CD4-positive, alpha-beta T cell treated with Interleukin-1 beta for 1 hour (primary cell): ENCODE data around the gene EEPD1.
"Not testable (repeated sequence)": the region's sequence is repeated elsewhere in the genome, so short reads cannot be mapped to it uniquely, and the experiment has no call there.

ENCODE experiments used
- DNase-seq, 2 donors: peaks; one replicate each; pipeline ENCODE4 v3.0.0-alpha.2; 2020 to 2022

The EEPD1 gene

DNA sequence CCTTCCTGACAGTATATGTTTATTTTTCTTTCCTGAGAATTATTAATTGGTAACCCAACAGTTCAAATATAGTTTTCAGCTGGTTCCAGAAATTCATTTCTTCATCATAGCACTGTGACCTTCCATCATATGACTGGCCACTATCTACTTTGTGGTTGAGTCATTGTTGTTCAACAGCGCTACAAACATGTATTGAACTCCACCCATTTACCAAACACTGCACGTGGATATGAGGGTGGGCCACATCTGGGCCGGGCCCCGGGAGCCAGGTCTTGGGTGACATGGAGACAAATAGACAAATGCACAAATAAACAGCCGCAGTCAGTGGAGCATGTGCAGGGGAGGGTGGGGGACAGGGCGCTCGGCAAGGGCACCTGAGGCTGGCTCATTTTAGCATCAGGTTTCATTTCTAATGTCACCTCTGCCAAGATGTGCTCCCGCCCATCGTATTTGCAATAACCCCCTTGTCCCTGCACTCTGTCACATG is 24.0 kb upstream of the EEPD1 start:
- DNase-seq = no peak

DNA sequence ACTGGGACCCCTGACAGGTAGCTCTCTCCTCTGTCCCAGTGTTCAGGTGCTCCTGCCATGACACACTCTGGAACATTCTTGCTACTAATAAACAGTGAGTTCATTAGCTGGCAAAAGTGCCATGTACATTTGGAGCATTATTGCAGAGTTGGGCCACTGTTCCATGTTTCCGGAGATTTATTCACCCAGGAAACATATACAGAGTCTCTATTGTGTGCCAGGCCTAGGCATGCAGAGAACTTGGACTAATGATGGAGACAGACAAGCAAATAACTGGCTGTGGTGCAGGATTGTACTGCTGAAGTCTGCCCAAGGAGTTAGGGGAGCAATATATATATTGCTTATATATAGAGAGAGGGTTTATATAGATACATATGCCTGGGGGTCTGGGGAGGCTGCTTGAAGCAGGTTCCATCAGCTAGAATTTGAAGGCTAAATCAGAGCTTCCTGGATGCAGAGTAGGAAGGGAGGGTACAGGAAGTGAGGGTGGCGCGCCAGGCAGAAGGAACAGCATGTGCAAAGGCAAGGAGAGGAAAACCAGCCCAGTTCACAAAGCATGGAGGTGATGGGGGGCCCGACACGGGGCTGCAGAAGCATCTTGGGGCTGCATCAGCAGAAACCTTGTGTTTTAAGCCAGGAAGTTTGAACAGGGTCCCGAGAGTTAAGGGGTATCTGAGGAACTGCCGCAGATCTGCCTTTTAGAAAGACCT is 22.7 kb upstream of the EEPD1 start:
- DNase-seq = no peak

- DNase-seq = no peak
Measured at GRCh38 chr7:36131026-36131425, 22.0 kb upstream of the EEPD1 start.

GRCh38 chr7:36131499-36131898 is 21.6 kb upstream of the EEPD1 start:
- DNase-seq = no peak

DNA sequence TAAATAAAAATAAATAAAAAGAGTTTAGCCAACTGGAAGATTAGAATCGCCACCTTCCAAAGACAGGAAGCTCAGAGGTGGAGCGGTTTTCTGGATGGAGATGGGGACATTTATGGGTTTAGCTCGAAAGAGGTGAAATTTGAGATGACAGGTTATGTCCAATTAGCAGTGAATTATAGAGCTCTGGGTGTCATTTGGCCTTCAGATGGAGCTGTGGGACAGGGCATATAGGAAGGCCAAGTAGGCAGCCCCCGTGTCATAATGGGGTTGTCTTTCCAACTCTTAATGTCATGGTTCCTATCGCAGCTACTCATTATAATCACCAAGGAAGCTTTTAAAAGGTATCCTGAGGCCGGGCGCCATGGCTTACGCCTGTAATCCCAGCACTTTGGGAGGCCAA is 21.0 kb upstream of the EEPD1 start:
- no peak for DNase-seq

DNA sequence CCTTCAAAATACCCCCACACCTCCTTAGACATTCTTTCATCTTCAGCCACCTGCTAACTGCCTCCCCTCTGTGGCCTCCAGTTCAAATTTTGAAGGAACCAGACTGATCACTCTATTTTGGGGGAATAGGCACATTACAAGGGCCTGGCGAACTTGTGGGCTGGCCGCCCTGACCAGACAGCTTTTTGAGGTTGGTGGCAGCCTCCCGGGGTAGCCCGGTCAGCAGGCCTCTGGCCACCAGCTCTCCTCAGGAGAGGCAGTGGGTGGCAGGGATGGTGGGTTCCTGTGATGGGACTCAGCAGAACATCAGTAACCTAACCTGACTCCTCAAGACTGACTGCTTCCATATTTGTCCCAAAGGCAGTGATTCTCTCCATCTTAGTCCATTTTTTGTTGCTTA is 17.4 kb upstream of the EEPD1 start:
- no peak for DNase-seq

DNA sequence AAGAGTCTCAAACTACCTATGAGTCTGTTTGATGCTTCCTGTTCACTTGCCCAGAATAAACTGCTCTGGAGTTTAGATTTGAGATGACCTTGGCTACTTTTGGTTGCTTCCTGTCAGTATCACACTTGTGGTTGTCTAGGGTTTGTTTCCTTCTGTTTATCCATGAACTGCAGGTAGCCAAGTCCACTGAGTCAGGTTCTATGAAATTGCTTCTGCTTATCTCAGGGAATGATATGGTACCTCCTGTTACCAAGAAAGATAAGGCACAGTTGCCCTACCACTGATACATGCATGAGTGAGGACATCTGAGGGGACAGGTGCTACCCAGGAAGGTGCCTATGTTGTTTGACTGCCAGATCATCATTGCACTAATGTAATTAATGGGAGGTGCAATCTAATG is 15.8 kb upstream of the EEPD1 start:
- no peak for DNase-seq

GRCh38 chr7:36137754-36138153 is 15.3 kb upstream of the EEPD1 start:
- no peak for DNase-seq

DNA sequence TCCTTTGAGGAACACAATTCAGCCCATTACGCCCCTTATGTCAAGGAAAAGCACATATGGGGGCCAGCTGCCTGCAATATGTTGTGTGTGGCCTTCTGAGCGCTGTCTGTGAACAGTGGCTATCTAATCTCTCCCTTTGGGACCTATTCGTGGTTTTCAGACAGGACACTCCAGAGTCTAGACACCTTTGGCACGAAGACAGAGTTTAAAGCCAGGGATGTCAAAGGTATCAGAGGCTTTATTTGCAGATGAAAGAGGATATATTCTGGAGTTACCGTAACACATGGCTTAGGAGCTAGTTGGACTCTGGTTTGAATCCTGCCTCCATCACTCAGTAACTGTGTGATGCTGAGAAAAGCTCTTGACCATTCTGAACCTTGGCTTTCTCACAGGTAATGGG is 14.8 kb upstream of the EEPD1 start:
- DNase-seq = no peak

GRCh38 chr7:36141351-36141750 is 11.7 kb upstream of the EEPD1 start:
- DNase-seq = no peak

- no peak for DNase-seq
Measured at GRCh38 chr7:36141850-36142249, 11.2 kb upstream of the EEPD1 start.

- no peak for DNase-seq
Measured at GRCh38 chr7:36144189-36144588, 8.9 kb upstream of the EEPD1 start.

- no peak for DNase-seq
Measured at GRCh38 chr7:36145686-36146085, 7.4 kb upstream of the EEPD1 start.

DNA sequence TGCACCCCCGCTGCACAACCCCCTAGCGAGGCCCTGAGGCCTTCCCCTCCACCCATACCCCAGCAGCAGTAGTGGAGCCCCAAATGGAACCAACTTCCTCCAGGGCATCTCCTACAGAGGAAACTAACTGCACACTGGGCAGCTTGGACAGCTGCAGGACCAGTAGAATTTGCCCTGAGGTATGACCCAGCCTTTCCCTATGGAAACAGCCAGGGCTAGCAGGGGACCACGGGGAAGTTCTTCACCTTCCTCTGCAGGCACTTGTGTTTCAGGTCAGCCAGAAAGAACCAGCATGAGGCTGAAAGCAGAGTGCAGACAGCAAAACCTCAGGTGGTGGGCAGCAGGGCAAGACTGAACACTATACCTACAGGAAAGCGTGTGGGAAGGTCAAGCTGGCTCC is 5.7 kb upstream of the EEPD1 start:
- DNase-seq = no peak

DNA sequence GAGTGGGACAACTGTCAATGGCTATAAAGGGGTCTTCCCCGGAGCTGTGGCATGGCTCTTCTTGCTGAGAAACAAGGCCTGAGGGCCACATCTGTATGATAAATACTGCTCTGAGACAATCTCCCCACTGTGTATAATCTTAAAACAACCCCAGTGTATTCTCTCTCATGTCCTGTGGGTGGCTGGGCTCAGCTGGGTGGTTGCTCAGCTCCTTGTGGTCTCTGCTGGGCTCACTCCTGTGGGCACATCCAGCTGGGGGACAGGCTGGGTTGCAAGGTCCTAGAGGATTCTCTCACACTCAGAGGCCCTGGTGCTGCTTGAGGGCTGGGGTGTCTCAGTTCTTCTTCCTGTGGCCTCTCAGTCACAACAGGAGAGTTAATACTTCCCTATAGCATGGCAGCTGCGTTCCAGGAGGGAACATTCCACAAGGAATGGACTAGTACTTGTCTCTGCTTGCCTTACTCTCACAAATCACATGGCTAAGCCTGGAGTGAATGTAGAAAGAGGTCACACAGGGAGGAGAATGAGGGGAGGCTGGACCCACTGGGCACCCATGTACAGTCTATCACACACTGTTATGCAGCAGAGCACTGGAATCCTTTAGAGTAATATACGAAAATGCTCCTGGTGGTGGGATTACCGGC is 4.5 kb upstream of the EEPD1 start:
- DNase-seq = no peak

DNA sequence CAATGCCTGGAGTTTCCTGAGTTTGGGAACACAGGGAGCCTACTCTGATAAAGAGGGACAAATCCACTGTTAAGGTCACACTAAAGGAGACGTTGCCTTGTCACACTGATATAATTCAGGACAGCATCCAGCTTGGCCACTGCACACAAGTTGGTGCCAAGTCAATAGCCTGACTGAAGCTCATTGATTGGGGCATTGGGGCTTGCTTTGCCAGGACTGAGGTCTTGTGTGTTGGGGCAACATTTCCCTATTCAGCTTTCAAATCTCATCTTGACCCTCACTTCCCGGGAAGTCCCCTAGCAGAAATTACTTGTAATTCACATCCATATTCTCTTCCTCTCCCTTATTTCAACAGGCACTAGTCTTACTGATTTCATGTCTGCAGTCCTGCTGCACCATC is 3.8 kb upstream of the EEPD1 start:
- DNase-seq = not testable (repeated sequence)

- no peak for DNase-seq
Measured at GRCh38 chr7:36149694-36150452, 3.2 kb upstream of the EEPD1 start.

DNA sequence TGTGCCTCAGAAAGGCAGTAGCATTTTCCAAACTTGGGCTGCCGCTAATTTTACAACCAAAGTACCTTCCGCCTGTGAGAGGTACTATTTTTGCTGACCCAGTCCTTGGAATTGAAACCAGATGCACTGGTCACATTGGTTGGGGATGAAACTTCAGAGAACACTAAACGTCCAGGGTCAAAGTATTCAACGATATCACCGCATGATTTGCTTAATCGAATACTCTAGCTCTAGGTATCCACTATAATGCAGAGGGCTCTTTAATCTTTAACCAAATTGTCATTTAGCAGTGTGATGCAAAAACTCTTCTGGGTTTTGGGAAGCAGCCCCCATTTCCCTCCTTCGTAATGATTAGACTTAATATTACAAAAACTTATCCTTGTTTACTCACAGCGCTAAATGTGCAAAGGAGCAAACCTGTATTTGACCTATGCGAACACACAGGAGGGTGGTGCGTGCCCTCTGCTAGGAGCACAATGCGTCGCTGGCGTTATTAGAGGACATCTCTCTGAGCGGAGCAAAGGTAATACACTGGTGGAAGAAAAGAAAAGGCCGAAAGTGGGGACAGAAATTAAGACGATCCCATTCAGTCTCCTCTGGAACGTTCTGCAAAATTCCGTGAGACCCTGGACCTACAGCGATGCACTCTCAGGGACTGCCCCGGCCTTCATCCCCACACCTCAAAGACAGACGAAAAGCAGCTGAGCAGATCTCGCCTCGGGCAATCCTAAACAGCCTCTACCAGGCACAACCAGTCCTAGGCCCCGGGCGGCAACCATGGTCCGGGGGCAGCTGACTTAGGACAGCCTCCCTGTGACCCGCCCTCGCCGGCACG is 916 bp upstream of the EEPD1 start:
- no peak for DNase-seq

DNA sequence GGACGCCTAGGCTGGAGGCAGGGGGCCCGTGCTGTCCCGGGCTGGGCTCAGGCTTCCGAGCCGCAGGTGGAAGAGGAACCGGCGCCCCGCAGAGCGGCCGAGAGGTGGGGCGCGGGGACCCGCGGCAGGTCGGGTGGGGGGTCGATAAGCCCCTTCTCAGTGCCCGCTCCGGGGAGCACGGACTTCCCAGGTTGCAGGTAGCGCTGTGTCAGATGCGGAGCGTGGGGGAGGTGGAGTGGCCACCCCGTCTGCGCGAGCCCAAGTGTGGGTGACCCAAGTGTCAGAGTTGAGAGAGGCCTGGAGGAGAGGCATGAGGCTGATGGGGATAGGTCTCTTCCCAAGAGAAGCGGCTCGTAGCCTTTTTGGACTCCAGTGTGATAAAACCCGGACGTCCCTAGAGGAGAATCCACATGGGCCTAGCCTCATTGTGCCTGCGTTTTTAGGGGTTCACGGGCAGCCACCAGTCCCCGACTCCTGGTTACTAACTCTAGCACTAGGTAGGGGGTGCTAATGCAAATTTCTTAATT is 580 bp downstream of the EEPD1 start:
- no peak for DNase-seq

GRCh38 chr7:36154255-36155212 is 1.5 kb downstream of the EEPD1 start:
- DNase-seq = no peak

- DNase-seq = no peak
Measured at GRCh38 chr7:36155811-36156361, 2.8 kb downstream of the EEPD1 start.
